GM19025 (cell line): Measurements from ENCODE around the gene ADPRM.
"Not testable (repeated sequence)": the region's sequence is repeated elsewhere in the genome, so short reads cannot be mapped to it uniquely, and the experiment has no call there.

Experiments
- ATAC-seq: cut with Tn5 transposase; IDR thresholded peaks from one replicate; pipeline ENCODE4 v1.9.1; 2021; ENCODE audit warnings: mild to moderate bottlenecking, low read depth, moderate library complexity; ENCODE audit not compliant: unreplicated experiment

The ADPRM gene

DNA sequence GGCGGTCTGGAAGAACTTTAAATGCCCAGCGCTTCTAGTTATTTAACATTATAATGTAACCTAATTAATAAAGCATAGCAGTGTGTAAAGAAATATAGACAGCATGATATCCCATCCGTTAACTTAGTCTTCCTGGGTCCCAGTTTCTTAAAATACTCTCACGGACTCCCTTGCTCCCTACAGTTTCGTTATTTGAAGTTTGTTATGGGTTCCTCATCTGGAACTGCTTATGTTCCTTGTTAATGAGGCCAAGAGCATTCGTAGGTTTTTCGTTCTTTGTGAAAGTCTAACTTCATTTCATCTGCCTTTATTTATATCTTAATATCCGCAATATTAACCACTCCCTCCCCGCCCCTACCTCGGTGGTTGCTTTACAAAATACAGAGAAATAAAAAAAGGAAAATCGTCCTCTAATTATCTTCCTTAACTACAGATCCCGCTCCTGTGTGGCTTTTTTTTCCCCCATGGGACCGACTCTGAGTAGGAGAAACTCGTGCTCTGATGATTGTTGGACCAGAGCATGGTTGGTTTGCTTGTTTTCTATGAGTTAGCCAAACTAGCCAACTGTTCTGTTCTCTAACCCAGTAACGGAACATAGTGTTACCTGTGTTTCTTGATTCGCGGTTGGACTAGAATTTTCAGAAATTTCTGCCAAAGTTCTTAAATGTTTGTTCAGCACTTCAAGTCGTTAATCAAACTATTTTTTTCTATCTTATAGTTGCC lies 863 bp downstream of the ADPRM start:
- ATAC-seq, result no peak

DNA sequence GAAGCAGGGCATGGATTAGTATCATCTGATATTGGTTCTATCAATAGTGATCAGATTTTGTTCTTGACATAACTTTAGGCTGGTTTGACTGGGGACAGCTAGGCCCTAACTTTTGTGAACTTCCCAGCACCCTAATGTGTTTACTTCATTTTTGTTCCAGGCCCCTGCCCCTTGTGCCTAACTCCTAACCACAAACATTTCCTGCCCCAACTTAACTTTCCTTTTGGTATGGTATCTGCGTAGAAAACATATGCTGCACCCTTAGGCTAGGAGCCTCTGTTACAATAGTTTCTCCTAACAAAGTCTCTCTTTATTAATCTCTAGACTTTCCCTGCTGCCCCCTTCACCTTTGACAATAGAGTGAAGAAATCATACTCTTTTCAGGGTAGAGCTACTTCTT lies 2.5 kb downstream of the ADPRM start:
- no peak for ATAC-seq

DNA sequence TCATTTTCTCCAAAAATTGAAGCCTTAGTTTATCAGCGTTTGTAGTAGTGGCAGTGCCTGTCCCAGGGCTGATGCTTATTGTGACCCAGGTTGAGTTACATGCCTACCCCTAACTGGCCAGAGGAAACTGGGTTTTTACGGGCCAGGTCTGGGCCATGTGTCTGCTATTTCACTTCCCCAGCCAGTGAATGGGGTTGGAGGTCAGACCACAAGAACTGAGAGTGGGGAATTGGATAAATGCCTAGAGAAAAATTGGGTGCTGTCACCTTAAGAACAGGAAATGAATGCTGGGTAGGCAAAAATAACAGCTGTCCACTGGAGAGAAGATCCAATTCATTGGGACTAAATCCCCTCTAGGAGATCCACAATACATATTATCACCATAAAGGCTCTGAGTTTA lies 5.2 kb downstream of the ADPRM start:
- ATAC-seq, result no peak

DNA sequence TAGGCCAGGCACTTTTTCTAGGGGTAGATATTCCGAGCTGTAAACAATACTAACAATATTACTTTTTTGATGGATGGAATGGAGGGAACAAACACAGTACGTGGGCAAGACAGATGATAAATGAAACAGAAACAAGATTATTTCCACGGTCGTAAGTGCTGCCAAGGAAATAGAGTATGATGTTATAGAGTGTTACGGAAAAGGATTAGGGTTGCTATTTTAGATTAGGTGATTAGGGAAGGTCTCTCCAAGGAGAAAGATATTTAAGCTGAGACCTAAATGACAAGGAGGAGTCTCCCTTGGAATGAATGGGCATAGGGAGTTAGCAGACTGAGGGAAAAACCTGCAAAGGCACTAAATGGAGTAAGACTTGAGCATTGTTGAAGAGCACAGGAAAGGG lies 8.3 kb downstream of the ADPRM start:
- ATAC-seq, result no peak

DNA sequence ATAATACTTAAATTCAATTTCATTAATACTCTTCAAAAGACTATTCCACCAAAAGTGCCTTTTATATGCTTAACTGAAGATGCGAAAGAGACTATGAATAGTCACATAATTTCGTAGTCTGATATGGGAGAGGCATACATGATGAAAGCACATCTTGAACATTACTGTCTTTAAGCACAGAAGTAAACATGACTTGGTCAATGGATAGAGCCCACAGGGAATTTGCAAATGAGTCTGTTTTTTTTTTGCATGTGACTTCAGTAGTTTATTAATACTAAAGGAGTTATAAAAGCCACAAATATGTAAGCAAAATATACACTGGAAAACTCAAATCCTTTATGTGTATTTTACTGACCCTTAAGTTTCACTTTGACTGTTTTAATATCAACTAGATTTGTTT lies 15.9 kb downstream of the ADPRM start:
- ATAC-seq, result no peak

DNA sequence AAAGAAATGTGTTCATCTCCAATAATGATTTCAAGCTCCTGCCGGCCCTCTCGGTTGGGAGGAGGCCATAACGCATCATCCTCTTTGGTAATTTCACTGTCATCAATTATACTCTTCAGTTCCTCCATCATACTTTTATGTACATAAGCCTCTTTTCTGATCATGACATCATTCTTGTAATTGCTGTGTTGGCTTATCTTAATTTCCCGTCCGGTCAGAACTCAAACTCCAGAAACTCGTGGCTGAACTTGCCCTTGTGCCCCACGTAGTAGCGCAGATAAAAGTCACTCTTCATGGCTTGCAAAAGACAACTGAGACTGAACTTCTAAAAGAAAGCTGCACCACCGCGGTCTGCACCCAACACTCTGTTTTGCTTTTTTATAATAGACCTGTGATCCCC lies 18.8 kb downstream of the ADPRM start:
- ATAC-seq, result no peak

DNA sequence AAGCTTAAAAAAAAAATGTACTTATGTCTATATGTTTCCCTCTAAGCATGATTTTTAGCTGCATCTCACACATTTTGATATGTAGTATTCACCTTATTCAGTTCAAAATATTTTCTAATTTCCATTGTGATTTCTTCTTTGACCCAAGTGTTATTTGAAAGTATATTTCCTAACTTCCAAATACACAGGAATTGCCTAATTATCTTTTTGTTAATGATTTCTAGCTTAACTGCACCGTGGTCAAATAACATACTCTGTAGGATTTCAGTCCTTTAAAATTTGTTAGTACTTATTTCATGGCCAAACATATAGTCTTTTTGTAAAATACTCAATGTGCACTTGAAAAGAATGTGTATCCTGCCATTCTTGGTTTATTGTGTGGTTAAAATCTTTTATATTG lies 21.2 kb downstream of the ADPRM start:
- ATAC-seq, result no peak

DNA sequence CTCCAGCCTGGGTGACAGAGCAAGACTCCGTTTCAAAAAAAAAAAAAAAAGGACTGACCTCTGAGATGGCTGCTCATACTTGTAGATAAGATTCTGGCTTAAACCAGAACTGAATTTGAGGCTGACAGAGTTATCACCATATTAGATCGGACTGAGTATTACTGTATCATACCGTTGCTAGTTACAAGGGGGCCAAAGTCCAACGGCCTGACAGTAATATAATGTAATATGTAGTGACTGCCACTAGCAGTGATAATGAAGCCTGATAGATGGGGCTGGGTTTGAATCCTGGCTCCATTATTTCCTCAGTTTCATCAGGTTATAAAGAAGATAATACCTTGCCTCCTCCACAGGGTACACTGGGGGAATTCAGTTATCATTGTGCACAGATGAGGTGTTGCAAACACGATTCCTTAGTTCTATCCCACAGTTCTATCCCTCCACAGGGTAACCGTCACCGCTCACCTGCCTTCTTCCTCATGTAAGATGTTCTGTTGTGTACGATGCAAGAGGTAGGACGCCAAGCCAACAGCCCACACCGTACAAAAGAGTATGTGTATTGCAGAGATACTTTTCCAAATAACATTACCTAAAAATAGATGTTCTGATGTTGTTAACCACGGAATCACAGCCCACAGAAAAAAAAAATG lies 27.3 kb downstream of the ADPRM start:
- no peak for ATAC-seq

DNA sequence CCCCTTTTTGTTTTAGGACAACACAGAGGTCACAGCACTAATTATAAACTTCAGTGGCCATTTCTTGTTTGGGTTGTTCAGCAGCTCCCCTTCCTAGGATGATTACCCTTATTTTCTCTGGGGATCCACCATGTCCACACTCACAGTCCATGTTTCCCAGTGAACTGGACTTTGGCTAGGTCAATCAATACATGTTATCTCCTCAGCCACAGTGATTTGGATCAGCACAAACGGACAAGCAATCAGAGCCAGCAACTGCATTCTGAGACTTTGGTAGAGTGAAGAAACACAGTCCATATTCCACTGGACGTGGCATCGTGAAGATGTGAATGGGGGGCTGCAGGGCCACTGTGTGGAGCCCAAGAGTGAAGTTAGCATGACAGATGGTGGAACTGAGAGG lies 27.9 kb downstream of the ADPRM start:
- ATAC-seq, result no peak

DNA sequence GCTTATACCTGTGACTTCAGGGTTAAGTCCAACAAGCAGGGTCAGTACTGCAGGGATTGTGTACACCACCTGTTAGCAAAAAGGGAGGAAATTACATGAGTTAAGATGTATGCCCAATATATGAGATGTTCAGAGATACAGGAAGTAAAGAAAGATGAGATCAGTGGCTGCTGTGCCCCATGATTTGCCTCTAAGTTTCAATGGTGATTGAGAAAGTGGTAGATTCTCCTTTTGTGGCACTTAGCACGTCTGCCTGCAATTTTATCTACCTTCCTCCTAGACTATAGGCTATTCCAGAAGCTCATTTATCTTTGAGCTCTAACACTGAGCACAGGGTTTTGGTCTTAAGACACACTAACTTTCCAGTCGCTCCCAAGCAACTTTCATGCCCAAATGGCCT lies 28.8 kb downstream of the ADPRM start:
- ATAC-seq, result no peak

DNA sequence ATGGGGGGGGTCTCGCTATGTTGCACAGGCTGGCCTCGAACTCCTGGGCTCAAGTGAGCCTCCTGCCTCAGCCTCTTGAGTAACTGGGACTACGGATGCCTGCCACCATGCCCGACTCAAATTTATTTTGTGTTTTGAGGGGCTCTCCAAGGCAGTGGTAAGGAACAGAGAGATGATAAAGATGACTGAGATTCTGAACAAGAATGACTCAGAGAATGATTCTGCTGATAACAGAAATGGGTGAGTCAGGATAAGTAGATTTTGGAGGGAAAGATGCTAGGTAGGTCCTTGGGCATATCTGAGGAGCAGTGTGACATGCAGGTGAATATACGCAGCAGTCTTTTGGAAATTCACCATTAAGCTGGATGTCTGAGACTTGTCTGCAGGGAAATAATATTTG lies 29.8 kb downstream of the ADPRM start:
- no peak for ATAC-seq

DNA sequence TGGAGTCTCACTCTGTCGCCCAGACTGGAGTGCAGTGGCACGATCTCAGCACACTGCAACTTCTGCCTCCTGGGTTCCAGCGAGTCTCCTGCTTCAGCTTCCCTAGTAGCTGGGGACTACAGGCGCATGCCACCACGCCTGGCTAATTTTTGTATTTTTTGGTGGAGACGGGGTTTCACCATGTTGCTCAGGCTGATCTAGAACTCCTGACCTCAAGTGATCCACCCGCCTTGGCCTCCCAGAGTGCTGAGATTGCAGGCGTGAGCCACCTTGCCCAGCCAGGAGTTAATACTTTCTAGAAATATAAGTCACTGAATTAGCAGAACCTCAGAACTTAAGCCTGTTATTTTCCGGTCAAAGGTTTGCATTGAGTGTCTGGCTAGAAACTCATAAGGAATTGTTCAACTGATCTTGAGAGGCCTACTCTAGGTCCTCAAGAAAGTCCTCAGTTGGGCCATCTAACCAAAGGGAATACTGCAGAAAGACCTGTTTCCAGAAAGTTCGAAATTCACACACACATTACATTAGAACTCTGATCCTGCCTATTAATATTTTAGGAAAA lies 31.0 kb downstream of the ADPRM start:
- ATAC-seq, result no peak

DNA sequence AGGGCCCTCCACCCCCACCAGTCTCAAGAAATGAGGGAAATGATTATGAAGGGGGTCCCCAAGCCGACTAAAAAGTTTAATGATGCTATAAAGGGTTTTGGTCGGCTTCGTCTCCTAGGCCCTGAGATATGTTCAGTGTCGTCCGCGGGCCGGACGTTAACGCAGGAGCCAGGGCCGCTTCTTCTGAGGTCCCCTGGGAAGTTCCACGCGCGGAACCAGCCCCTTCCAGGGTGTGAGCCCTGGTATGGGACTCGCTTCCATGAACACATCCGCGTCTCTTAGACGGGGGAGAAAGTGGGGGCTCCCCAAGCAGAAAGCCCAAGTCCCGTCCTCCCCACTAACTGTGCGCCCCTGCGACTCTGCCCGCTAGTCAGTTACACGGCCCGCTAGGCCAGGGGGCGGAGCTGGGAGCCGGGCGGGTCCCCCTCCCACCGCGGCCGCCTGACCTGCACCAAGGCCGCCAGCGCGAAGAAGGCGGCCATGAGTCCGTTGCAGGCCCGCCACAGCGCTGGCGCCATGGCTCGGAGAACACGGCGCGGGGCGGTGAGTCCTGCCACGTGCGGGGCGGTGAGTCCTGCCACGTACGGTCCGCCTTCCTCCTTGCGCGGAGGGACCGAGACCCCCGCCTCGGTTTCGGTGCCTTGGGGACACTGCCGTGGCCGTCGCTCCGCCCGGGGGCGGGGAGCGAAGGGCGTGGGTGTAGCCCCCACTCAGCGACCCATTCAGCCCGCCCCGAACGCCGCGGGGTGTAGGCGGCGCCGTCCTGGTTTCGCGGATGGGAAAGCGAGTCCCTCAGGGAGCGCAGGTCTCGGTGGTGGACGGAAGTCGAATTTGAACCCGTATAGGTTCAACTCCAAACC lies 32.2 kb downstream of the ADPRM start, which contains the start of gene TMEM220:
TSS of gene TMEM220 (minus strand) at position 690 of the 860 bp plus-strand sequence. CDS start at position 518, 172 bp downstream.
- peak; percentile 62 for ATAC-seq

DNA sequence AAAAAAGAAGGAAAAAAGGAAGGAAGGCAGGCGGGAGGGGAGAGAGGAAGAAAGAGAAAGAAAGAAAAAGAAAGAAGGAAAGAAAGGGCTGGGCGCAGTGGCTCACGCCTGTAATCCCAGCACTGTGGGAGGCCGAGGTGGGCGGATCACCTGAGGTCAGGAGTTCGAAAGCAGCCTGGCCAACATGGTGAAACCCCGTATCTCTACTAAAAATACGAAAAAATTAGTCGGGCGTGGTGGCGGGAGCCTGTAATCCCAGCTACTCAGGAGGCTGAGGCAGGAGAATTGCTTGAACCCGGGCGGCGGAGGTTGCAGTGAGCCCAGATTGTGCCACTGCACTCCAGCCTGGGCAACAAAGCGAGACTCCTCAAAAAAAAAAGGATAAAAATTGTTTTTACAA lies 32.9 kb downstream of the ADPRM start:
- ATAC-seq, result not testable (repeated sequence)

DNA sequence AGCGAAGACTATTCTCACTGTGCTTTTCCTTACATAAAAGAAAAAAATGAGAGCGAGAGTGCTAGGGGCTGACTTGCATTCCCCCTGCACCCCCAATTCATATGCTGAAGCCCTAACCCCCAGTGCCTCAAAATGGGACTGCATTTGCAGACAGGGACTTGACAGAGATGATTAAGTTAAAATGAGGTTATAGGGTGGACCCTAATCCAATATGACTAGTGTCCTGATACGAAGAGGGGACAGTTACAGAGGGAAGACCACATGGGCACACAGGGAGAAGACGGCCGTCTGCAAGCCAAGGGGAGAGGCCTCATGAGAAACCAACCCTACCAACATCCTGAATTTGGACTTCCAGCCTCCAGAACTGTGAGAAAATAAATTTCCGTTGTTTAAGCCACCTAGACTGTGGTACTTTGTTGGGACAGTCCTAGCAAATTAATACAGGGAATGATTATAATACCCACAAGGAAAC lies 34.0 kb downstream of the ADPRM start:
- no peak for ATAC-seq

DNA sequence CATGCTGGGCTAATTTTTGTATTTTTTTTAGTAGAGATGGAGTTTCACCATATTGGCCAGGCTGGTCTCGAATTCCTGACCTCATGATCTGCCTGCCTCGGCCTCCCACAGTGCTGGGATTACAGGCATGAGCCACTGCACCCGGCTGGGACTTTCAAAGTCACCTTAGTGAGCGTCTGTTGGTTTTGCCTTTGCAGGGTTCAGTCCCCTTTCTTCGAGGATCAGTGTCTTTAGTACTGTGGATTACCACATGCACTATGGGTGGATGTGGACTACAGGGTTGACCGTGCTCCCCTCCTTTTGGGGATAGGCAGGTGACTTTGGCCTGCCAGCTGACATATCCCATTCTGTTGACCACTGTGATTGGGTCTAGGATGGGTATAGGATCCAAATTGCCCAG lies 34.7 kb downstream of the ADPRM start:
- ATAC-seq, result not testable (repeated sequence)

DNA sequence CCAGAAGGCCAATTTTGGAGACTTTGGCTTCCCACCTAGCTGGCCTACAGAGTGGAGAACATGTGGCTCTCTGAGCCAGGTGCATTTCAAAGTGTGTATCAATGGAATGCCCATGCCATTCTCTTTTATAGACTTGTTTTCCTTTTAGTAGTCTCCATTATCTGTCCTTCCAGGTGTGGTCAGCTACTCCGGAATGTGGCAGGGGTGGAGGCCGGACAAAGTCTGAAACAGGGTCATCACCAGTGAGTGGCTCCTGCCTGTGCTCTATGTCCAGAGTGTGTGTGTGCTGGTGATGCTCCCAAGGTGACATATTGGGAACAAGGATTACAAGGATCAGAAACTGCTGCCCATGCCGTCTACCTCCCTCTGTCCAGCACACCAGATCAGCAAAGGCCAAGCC lies 36.3 kb downstream of the ADPRM start:
- ATAC-seq, result no peak

DNA sequence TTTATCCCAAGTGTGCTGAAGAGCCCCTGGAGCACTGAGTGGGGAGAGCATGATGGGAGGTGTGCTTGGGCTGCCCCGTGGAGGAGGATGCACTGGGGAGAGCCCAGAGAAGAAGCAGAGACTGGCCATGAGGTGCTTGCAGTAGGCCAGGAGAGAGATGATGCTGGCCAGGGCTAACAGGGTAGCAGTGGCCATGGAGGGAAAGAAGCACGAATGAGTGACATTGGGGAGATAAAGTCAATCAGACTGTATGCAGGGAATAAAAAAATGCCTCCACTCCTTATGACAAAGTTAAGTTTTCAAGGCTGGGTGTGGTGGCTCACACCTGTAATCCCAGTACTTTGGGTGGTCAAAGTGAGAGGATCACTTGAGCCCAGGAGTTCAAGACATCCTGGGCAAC lies 37.9 kb downstream of the ADPRM start:
- no peak for ATAC-seq

DNA sequence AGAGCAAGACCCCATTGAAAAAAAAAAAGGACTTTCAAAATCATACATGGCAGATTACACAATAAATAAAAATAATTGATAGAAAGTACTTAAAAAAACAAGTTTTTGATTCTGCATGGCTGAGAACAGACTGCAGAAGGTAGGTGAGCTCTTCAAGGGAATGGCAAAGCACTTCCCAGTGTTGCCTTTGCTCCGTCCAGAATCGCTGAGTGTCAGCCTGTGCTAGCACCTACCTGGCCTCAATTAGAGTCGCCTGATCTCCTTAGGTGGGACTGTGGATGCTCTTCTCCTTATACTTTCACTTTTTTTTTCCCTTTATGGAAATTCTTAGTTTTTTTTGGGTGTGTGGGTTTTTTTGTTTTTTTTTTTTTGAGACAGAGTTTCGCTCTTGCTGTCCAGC lies 38.4 kb downstream of the ADPRM start:
- no peak for ATAC-seq

DNA sequence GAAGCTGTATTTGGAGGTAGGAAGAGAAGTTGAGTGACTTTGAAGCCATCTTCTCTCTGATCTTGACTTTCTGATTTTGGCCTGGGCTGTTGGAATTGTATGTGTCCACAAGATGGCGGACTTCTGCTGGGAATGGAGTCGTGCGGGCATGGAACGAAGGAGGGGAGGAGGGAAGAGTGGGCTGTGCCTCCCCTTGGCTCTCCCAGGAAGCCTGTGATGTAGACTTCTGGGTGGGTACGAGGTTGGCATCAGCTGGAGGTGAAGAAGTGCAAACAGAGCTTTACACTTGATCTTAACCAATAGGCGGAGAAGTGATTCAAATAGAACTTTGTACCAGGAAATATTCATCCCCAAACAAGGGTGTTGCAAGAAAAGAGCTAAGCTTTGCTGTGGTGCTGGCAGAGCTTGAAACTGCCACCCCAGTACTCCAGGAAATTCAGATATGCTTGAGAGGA lies 39.8 kb downstream of the ADPRM start:
- ATAC-seq, result no peak

DNA sequence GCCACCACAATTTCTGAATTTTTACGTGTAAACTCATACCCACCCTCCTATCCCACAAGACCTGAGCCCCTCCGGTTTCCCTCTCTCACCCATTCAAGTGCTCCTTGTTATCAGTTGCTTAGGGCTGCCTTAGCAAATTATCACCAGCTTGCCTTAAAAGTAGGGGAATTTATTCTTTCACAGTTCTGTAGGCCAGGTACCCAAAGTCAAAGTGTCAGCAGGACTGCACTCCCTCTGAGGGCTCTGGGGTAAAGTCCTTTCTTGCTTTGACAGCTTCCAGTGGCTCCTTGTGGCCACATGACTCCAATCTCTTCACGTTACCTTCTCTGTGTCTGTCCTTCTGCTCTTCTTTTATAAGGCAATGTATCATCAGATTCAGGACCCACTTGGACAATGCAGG lies 40.3 kb downstream of the ADPRM start:
- ATAC-seq, result no peak
